Stimulated activated CD4-positive, alpha-beta T cell treated with anti-CD3 and anti-CD28 coated beads, TNF-alpha, amount 100 ng/mL, for 24 hours (primary cell): ENCODE measurements around the gene CPVL.

ENCODE experiments used
- DNase-seq, 3 experiments: peaks; one replicate each; pipeline ENCODE4 v3.0.0-alpha.2; 2020; ENCODE audit warnings: low read depth in 3 of 3

CPVL gene

GRCh38 chr7:29091715-29092114, 54.6 kb downstream of the CPVL start:
- no peak for DNase-seq

DNA sequence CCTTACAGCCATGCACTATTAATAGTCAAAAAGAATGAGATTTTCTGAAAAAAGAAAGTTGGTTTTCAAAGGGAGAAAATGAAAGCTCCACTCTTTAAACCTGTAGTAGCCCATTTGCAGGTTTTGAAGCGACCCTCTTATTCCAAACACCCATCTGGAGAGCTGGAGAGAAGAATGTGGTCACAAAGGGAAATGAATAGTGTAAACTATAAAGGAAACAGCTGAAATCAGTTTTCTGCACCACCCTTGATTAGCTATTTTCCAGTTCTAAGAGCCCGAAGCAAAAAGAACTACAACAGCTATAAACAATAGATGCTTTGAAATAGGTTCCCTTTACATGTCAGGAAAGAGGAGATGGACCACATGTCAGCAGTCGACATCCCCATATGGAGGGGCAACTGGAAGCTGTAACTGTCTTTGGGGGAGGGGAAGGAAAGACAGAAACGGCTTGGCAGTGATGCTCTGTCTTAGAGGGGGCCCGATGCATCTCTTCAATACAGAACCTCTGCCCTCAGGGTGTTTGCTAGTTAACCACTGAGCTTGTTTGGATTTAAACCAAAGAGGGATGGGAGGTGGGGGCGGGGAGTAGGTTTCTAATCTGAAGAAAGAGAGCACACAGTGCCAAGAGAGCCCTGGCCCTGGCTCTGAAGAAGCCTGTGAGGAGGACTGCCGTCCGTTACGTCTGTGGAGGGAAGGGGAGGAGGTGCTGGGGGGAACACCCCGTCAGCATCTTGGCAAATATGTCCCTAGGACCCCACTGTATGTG, 55.3 kb downstream of the CPVL start:
- DNase-seq: no peak

DNA sequence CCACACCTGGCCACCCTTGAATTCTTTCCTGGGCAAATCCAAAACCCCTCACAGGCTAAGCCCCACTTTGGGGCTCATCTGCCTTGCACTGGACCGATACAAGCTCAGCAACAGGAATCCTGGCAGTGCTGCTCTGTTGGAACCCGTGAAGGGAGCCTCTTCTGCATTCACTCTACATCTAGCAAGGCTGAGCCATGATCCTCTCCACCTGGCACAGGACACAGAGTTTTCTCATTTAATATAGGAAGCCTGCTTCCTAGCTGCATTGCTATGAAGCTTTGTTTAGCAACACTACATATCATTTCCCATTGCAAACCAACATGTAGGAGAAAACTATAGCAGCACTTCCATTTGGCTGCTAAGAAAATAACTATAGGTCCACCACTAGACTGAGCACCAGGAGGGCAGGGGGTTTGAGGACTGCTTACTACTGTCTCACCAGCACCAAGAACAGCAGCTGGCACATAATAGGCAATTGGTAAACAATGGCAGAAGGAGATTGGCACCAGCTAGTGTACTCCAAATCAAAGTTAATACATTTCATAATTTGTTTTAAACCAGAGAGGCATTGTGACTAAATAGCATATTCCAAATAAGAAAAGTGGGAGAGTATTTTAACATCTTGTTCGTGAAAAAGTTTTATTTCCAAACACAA, 56.1 kb downstream of the CPVL start:
- no peak for DNase-seq

DNA sequence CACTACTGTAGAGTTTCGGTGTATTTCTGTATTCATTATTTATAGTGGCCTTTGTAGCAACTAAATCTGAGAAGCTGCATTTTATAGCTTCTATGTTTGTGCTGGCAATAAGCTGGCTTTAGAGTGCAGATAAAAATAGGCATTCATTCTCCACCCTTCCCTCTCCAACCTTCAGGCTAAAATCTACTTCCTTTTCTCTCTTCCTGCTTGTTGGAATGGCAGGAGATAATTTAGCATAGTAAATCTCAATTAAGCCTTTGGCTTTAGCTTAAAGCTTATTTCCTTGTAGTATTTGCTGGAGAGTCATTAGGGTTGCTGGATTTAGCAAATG, 58.5 kb downstream of the CPVL start:
- no peak for DNase-seq

GRCh38 chr7:29086545-29086944, 59.8 kb downstream of the CPVL start:
- no peak for DNase-seq

DNA sequence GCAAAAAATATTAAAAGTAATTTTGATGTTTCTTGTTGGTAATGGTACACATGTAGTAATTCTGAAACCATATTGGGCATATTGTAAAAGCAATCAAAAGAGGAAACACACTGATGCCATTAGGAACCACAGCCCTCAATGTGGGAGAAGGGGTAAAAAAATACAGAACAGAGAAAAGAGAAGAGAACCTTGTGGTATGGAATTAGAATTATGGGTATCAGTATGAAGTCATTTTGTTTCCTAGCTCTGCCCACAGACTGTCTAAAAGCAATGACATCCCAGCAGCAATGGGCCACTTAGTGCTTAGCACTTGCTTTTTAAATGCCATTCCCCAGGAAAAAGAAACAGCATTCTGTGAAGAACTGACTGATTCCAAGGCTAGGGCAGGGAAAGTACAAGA, 61.5 kb downstream of the CPVL start:
- no peak for DNase-seq

DNA sequence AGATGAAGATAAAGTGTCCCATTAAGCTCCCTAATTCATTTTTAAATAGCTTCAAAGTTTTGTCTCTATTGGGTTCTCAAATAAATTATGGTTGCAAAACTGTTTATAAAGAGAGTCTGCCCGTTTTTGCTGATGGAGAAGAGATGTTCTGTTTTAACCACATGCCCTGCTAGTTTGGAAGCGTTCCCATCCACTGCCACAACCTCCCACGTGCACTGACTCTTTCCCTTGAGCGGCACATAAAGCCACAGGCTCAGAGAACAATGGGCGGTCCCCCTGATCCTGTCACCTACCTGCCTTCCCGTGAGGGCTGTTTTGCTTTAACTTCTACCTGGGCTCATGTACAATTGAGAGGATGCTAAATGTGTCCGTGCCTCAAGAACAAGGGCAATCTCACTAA, 65.5 kb downstream of the CPVL start:
- DNase-seq: no peak

- DNase-seq: no peak
Measured at GRCh38 chr7:29078311-29079260, 67.8 kb downstream of the CPVL start.

- DNase-seq: no peak
Measured at GRCh38 chr7:29077854-29078253, 68.5 kb downstream of the CPVL start.

DNA sequence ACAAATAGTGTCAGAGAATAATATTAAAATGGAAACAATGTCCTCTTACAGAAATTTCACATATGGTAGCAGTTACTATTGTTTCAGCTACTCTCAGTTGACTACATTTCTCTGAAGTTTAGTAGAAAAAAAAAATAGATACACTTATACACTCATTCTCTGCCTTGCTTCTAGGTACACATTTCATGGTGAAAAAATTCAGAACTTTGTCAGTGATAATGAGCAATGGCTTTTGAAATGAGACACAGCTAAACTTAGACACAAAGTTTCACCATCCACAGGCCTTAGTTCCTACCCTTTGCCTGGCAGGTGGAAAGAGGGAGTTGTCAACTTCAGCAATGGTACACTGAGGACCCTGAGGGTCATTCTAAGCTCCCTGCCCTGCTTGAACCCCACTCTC, 69.2 kb downstream of the CPVL start:
- no peak for DNase-seq

GRCh38 chr7:29076631-29077030, 69.7 kb downstream of the CPVL start:
- DNase-seq: no peak

GRCh38 chr7:29075606-29076005, 70.7 kb downstream of the CPVL start:
- DNase-seq: no peak

DNA sequence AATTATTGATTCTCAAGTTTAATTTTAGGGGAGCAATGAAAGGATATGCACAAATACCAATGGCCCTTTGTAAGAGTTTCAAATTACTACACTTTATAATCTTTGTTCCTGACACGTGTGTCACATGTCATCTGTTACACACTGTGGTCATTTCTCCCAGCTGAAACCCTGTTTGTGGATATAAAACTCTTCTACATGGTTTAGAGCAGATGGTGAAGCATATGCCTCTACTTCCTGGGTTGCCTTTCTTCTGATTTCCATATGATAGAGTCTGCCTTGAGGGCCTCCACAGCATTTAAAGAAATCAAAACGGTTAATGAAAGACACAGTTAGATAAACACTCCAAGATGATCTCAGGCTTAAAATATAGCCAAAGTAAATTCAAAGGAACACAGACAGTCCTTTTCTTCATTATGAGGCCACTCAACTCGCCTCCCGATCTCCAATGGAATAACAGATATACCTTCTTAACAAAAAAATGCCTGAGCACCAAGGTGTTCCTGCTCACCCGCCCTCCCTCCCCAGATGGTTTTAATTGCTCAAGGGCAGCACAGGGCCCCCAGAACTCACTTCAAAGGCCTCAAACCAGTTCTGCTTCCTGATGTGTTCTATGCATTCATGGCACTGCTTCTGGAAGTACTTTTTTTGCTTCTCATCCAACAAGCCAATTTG, 75.0 kb downstream of the CPVL start:
- DNase-seq: no peak

- DNase-seq: no peak
Measured at GRCh38 chr7:29066641-29067040, 79.7 kb downstream of the CPVL start.

DNA sequence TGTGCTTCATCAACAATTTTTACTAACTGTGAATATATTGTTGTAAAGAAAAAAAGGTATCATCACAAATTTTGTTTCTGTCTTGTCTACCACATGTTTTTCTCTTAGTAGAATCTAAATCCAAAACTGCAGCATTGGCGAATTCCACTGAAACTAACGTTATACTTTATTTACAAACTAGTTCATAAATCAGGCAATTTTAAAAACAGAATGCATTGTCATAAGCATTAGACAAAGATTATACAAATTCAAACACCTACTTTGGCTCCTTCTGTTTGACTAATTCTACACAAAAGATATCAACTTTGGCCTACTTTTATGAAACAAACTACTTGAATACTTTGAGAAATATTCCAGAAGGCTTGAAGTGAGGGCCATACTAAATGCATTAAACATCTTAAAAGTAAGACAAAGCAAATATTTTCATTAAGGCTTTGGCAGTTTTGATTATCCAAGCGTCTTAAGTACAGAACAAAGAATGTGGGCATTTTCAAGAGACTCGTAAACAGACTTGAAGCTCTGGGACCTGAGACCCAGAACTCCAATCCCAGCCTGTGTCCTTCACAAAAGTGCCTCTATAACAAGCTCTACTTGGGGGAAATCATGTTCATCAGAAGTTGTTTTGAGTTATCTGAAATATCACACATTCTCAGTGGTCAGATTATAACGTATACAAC, 81.0 kb downstream of the CPVL start:
- DNase-seq: no peak

GRCh38 chr7:29063872-29064271, 82.5 kb downstream of the CPVL start:
- no peak for DNase-seq

GRCh38 chr7:29063236-29063635, 83.1 kb downstream of the CPVL start:
- no peak for DNase-seq

DNA sequence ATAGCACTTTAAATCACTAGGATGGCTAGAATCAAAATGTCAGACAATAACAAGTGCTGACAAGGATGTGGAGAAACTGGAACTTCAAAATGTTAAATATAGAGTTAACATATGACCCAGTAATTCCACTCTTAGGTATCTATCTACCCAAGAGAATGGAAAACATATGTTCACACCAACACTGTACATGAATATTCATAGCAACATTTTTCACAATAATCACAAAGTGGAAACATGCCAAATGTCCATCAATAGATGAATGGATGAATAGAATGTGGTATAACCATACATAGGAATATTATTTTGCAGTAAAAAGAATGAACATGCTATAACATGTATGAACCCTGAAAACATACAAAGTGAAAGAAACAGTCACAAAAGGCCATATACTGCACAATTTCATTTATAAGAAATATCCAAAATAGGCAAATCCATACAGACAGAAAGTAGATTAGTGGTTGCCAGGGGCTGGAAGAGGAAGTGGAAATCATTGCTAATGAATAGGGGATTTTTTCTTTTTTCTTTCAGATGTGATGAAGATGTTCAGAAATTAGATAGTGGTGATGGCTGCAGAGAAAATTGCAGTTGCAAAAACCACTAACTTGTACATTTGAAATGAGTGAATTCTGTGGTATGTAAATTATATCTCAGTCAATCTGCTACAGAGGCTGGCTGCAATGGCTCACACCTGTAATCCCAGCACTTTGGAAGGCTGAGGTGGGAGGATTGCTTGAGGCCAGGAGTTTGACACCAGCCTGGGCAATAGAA, 93.0 kb downstream of the CPVL start:
- DNase-seq: no peak

GRCh38 chr7:29046978-29047377, 99.4 kb downstream of the CPVL start:
- DNase-seq: no peak

GRCh38 chr7:29045258-29046086, 100.9 kb downstream of the CPVL start:
- no peak for DNase-seq
